Calu3 (cell line): ENCODE results near the gene MMAB. TPM values are rescaled to one million over a fixed set of nuclear protein-coding genes. Genes with fewer than 3 reads are reported as not detected.

Source experiments
- BruUV-seq: library from RNA; stranded (reverse); fragments of 400-500 nt; replicated peaks from 2 replicates; lab custom pipeline; 2021; lab: Mats Ljungman, UMichigan
- CTCF ChIA-PET: fragments of 300-600 bp; sonication (Branson Sonifier 250); formaldehyde crosslinking; loops from one replicate; lab custom pipeline; 2022; ENCODE audit warnings: antibody characterized with exemption; lab: Charles Lee
- DNase-seq: peaks from one replicate; pipeline ENCODE4 v3.0.0; 2022
- H3K27ac Mint-ChIP-seq: one replicate; pipeline ENCODE4 v1.8.0; 2022; ENCODE audit warnings: mixed read lengths; ENCODE audit not compliant: unreplicated experiment
- H3K27me3 Mint-ChIP-seq: one replicate; pipeline ENCODE4 v1.8.0; 2022; ENCODE audit warnings: mixed read lengths; ENCODE audit not compliant: unreplicated experiment
- H3K36me3 Mint-ChIP-seq: one replicate; pipeline ENCODE4 v1.8.0; 2022; ENCODE audit warnings: mild to moderate bottlenecking, moderate library complexity, mixed read lengths; ENCODE audit not compliant: insufficient read depth, unreplicated experiment
- H3K4me1 Mint-ChIP-seq: one replicate; pipeline ENCODE4 v1.8.0; 2022; ENCODE audit warnings: mild to moderate bottlenecking, low read depth, mixed read lengths; ENCODE audit not compliant: unreplicated experiment
- H3K4me3 Mint-ChIP-seq: one replicate; pipeline ENCODE4 v1.8.0; 2022; ENCODE audit warnings: mild to moderate bottlenecking, low read depth, moderate library complexity, mixed read lengths; ENCODE audit not compliant: unreplicated experiment
- H3K9me3 Mint-ChIP-seq: one replicate; pipeline ENCODE4 v1.8.0; 2022; ENCODE audit warnings: low read depth, mixed read lengths; ENCODE audit not compliant: unreplicated experiment
- CTCF ChIP-seq: fragments of 200-600 bp; IDR thresholded peaks from one replicate; pipeline ENCODE4 v1.8.0; 2022; ENCODE audit warnings: antibody characterized with exemption; ENCODE audit not compliant: unreplicated experiment
- intact Hi-C: fragments of 100-400 bp; cut with micrococcal nuclease; formaldehyde crosslinking; loops from one replicate; pipeline ENCODE4 v1.10.0; 2022; ENCODE audit not compliant: unreplicated experiment
- total RNA-seq: library from RNA; stranded (reverse); gene quantifications from 2 replicates; pipeline ENCODE4 v1.2.3, GENCODE V29; 2022

The MMAB gene
- total RNA-seq, 1 experiment from 2014 or later: 82.8 TPM

GRCh38 chr12:109541413-109541726 lies 31.9 kb downstream of the MMAB start:
- Mint-ChIP-seq H3K36me3 (no peaks in the 10 kb centered on the region), H3K9me3 (no peaks in the 10 kb centered on the region), H3K27me3 (peaks cover 1% of the 10 kb centered on the region), H3K27ac (no peak overlapping the region), H3K4me1 (peaks cover 8% of the 10 kb centered on the region), H3K4me3 (no peak overlapping the region)
- no TSS peak for BruUV-seq
- DNase-seq: no peak
- intact Hi-C loops: no loop called here
- TF ChIP-seq CTCF: no peak
- CTCF ChIA-PET: no interaction called here

GRCh38 chr12:109540526-109541412 lies 32.5 kb downstream of the MMAB start:
- H3K36me3 Mint-ChIP-seq: no peaks in the 10 kb centered on the region
- no TSS peak for BruUV-seq
- no peak for TF ChIP-seq CTCF
- H3K4me1 Mint-ChIP-seq: peaks cover 8% of the 10 kb centered on the region
- intact Hi-C loops: no loop called here
- DNase-seq: no peak
- H3K27me3 Mint-ChIP-seq: no peaks in the 10 kb centered on the region
- CTCF ChIA-PET: no interaction called here
- no peaks in the 10 kb centered on the region for H3K9me3 Mint-ChIP-seq
- no peak overlapping the region for H3K27ac Mint-ChIP-seq
- no peak overlapping the region for H3K4me3 Mint-ChIP-seq

GRCh38 chr12:109539508-109539907 lies 33.8 kb downstream of the MMAB start:
- no peaks in the 10 kb centered on the region for H3K36me3 Mint-ChIP-seq
- H3K4me1 Mint-ChIP-seq: no peaks in the 10 kb centered on the region
- no peak overlapping the region for H3K4me3 Mint-ChIP-seq
- no peak for TF ChIP-seq CTCF
- intact Hi-C loops: no loop called here
- no TSS peak for BruUV-seq
- DNase-seq: no peak
- no peaks in the 10 kb centered on the region for H3K27me3 Mint-ChIP-seq
- H3K9me3 Mint-ChIP-seq: no peaks in the 10 kb centered on the region
- no peak overlapping the region for H3K27ac Mint-ChIP-seq
- CTCF ChIA-PET: no interaction called here

GRCh38 chr12:109538191-109538863 lies 35.0 kb downstream of the MMAB start:
- TF ChIP-seq CTCF: no peak
- Mint-ChIP-seq H3K27me3 (no peaks in the 10 kb centered on the region), H3K9me3 (no peaks in the 10 kb centered on the region), H3K27ac (no peak overlapping the region), H3K4me3 (no peak overlapping the region), H3K4me1 (no peaks in the 10 kb centered on the region), H3K36me3 (no peaks in the 10 kb centered on the region)
- no TSS peak for BruUV-seq
- DNase-seq: no peak
- intact Hi-C loops: no loop called here
- CTCF ChIA-PET: no interaction called here
